ENCODE data around the gene ELL.

- no peak for TF ChIP-seq EZH2phosphoT487 (conservative IDR thresholded peaks at IDR 0.05; ENCODE audit: low read length)
- TF ChIP-seq, protein P1, sequence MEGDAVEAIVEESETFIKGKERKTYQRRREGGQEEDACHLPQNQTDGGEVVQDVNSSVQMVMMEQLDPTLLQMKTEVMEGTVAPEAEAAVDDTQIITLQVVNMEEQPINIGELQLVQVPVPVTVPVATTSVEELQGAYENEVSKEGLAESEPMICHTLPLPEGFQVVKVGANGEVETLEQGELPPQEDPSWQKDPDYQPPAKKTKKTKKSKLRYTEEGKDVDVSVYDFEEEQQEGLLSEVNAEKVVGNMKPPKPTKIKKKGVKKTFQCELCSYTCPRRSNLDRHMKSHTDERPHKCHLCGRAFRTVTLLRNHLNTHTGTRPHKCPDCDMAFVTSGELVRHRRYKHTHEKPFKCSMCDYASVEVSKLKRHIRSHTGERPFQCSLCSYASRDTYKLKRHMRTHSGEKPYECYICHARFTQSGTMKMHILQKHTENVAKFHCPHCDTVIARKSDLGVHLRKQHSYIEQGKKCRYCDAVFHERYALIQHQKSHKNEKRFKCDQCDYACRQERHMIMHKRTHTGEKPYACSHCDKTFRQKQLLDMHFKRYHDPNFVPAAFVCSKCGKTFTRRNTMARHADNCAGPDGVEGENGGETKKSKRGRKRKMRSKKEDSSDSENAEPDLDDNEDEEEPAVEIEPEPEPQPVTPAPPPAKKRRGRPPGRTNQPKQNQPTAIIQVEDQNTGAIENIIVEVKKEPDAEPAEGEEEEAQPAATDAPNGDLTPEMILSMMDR (IDR thresholded peaks at IDR 0.05; ENCODE audit: insufficient read depth, low read length, poor library complexity, severe bottlenecking) = no peak
Observed at GRCh38 chr19:18537431-18537830, 15.6 kb upstream of the ELL start.
